NT2/D1 (cell line): Measurements from ENCODE around the gene PDE9A.

ENCODE experiments used
- SUZ12 ChIP-seq: IDR thresholded peaks from 2 replicates; pipeline ENCODE4 v1.6.1; 2011; ENCODE audit not compliant: insufficient read length, insufficient read depth; ENCODE audit errors: extremely low read depth
- YY1 ChIP-seq: IDR thresholded peaks from 2 replicates; pipeline ENCODE4 v1.6.1; 2011; ENCODE audit not compliant: insufficient read length, insufficient read depth
- ZNF274 ChIP-seq: IDR thresholded peaks from 2 replicates; pipeline ENCODE4 v1.6.1; 2011; ENCODE audit warnings: mild to moderate bottlenecking, low read depth, low read length

DNA sequence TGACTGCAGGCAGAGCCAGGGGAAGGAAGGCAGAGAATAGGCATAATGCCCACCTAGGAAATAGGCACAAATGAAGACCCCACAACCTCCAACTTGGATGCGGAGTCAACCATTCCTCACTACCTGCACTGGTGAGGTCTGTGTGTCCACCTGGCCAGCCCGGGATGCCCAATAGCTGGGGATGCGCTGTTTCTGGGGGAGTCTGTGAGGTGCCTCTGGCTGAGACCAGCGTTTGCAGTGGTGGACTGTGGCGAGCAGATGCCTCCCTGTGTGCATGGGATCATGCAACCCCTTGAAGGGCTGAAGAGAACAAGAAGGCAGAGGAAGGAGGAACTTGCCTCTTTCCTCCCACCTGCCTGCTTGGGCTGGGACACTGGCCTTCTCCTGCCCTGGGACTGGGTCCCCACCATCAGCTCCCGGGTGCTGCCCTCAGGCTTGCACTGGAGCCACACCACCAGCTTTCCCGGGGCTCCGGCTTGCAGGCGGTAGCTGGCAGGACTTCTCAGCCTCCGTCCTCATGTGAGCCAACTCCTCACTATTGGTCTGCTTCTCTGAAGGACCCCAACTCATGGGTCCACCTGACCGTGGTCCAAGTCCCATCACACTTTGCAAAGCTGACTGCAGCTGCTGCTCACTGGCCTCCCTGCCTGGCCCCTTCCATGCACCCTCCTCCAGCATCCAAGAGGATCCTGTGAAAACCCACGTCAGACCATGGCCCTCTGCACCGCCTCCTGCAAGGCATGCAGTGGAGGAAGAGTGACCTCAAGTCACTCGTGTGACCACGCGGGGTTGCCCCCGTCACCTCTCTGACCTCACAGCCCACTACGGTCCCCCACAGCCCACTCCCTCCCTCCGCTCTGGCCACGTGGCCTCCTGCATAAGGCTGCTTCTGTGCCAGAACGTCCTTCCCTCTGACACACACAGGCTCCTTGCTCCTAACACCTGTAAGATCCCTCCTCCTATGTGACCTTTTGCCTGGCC is 2.7 kb upstream of the PDE9A start:
- TF ChIP-seq SUZ12 (no peak), YY1 (no peak), ZNF274 (no peak)
